ENCODE measurements around the gene PCDHGA10.
"Not testable (repeated sequence)": the region's sequence is repeated elsewhere in the genome, so short reads cannot be mapped to it uniquely, and the experiment has no call there.

PCDHGA10 gene

DNA sequence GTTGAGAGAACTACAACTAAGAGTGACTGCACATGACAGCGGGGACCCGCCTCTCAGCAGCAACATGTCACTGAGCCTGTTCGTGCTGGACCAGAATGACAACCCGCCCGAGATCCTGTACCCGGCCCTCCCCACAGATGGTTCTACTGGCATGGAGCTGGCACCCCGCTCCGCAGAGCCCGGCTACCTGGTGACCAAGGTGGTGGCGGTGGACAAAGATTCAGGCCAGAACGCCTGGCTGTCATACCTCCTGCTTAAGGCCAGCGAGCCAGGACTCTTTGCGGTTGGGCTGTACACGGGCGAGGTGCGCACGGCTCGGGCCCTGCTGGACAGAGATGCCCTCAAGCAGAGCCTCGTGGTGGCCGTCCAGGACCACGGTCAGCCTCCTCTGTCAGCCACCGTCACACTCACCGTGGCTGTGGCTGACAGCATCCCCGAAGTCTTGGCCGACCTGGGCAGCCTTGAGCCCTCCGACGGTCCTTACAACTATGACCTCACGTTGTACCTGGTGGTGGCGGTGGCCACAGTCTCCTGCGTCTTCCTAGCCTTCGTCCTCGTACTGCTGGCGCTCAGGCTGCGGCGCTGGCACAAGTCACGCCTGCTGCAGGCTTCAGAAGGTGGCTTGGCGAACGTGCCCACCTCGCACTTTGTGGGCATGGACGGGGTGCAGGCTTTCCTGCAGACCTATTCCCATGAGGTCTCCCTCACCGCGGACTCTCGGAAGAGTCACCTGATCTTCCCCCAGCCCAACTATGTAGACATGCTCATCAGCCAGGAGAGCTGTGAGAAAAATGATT, 28.1 kb upstream of the PCDHGA10 start:
- no peaks in the 10 kb centered on the region for H3K4me1 Mint-ChIP-seq (ENCODE audit: low read depth)
- no peak overlapping the region for H3K27ac Mint-ChIP-seq
- peaks cover 40% of the 10 kb centered on the region for H3K9me3 Mint-ChIP-seq
- peaks cover 35% of the 10 kb centered on the region for H3K27me3 Mint-ChIP-seq (ENCODE audit: low read depth)
- H3K4me3 Mint-ChIP-seq: no peak overlapping the region
- peaks cover 2% of the 10 kb centered on the region for H3K36me3 Mint-ChIP-seq (ENCODE audit: low read depth)

DNA sequence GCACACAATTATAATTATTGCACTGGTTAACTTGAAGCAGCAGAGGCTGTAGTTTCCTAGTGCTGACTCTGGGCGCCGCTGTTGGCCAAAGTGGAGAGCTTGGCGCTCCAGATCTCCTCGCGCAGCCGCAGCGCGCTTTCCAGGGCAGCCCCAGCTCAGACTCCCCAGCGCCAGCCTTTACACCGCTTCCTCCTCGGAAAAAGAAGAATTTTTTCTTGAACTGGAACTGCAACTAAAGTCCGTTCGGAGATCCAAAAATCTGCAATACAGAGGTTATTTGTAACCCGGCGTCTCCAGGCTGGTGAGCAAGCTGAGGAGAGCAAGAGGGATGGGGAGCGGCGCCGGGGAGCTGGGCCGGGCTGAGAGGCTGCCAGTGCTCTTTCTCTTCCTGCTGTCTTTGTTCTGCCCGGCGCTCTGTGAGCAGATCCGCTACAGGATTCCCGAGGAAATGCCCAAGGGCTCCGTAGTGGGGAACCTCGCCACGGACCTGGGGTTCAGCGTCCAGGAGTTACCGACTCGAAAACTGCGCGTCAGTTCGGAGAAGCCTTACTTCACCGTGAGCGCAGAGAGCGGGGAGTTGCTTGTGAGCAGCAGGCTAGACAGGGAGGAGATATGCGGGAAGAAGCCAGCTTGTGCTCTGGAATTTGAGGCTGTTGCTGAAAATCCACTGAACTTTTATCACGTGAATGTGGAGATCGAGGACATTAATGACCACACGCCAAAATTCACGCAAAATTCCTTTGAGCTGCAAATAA, 25.1 kb upstream of the PCDHGA10 start, which contains the start of gene PCDHGB4:
Gene PCDHGB4, plus strand, starts transcription at position 142 of the 755 bp plus-strand sequence. Its CDS starts 187 bp downstream, at position 329.
- Mint-ChIP-seq H3K9me3 (peaks cover 48% of the 10 kb centered on the region), H3K27me3 (ENCODE audit: low read depth) (peaks cover 28% of the 10 kb centered on the region)
- H3K4me1 Mint-ChIP-seq (ENCODE audit: low read depth); H3K27ac Mint-ChIP-seq; H3K4me3 Mint-ChIP-seq; H3K36me3 Mint-ChIP-seq (ENCODE audit: low read depth): not testable (repeated sequence)

DNA sequence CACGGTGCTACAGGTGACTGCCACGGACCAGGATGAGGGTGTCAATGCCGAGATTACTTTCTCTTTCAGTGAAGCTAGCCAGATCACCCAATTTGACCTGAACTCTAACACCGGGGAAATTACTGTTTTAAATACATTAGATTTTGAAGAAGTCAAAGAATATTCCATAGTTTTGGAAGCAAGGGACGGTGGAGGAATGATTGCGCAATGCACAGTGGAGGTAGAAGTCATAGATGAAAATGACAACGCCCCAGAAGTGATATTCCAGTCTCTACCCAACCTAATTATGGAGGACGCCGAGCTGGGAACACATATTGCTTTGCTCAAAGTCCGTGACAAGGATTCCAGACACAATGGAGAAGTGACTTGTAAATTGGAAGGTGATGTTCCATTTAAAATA, 24.1 kb upstream of the PCDHGA10 start:
- Mint-ChIP-seq H3K9me3 (peaks cover 48% of the 10 kb centered on the region), H3K36me3 (ENCODE audit: low read depth) (peaks cover 2% of the 10 kb centered on the region), H3K4me3 (no peak overlapping the region), H3K27ac (no peak overlapping the region), H3K27me3 (ENCODE audit: low read depth) (peaks cover 25% of the 10 kb centered on the region), H3K4me1 (ENCODE audit: low read depth) (no peaks in the 10 kb centered on the region)

DNA sequence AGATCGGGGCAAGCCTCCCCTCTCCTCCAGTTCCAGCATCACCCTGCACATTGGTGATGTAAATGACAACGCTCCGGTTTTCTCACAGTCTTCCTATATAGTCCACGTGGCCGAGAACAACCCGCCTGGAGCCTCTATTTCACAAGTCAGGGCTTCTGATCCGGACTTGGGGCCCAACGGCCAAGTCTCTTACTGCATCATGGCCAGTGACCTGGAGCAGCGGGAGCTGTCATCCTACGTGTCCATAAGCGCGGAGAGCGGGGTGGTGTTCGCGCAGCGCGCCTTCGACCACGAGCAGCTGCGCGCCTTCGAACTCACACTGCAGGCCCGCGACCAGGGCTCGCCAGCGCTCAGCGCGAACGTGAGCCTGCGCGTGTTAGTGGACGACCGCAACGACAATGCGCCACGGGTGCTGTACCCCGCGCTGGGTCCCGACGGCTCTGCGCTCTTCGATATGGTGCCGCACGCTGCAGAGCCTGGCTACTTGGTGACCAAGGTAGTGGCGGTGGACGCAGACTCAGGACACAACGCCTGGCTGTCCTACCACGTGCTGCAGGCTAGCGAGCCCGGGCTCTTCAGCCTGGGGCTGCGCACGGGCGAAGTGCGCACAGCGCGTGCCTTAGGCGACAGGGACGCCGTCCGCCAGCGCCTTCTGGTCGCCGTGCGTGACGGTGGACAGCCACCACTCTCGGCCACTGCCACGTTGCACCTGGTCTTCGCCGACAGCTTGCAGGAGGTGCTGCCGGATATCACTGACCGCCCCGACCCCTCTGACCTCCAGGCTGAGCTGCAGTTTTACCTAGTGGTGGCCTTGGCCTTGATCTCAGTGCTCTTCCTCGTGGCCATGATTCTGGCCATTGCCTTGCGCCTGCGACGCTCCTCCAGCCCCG, 23.4 kb upstream of the PCDHGA10 start:
- Mint-ChIP-seq H3K36me3 (ENCODE audit: low read depth) (peaks cover 2% of the 10 kb centered on the region), H3K27ac (no peak overlapping the region), H3K27me3 (ENCODE audit: low read depth) (peaks cover 31% of the 10 kb centered on the region), H3K4me1 (ENCODE audit: low read depth) (no peaks in the 10 kb centered on the region), H3K4me3 (no peak overlapping the region), H3K9me3 (peaks cover 48% of the 10 kb centered on the region)

DNA sequence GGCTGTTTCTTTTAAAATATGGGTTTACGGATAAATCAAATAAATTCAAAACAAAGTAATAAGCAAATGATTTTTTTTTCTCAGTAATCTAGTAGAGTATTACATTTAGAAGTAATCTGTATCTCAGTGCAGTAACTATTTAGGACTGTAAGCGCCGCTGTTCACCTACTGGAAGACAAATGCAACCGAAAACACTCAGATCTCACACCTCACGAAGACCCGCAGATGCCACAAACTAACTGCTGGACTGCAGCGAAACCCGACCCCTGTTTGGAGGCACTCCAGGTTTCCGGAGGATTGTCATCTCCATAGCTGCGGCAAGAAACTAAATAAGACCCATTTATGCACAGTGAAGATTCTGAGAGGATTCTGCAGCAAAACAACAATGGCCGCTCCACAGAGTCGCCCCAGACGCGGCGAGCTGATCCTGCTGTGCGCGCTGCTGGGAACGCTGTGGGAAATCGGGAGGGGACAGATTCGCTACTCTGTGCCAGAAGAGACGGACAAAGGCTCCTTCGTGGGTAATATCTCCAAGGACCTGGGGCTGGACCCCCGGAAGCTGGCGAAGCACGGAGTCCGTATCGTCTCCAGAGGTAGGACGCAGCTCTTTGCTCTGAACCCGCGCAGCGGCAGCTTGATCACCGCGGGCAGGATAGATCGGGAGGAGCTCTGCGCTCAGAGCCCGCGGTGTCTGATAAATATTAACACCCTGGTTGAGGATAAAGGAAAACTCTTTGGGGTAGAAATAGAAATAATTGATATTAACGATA, 20.2 kb upstream of the PCDHGA10 start, which contains the start of gene PCDHGA8:
Gene PCDHGA8, plus strand, starts transcription at position 205 of the 770 bp plus-strand sequence. Its CDS starts 181 bp downstream, at position 386.
- H3K27me3 Mint-ChIP-seq (ENCODE audit: low read depth): peaks cover 26% of the 10 kb centered on the region
- H3K4me1 Mint-ChIP-seq (ENCODE audit: low read depth): no peaks in the 10 kb centered on the region
- no peak within 1 kb of the TSS for H3K4me3 Mint-ChIP-seq
- H3K36me3 Mint-ChIP-seq (ENCODE audit: low read depth): peaks cover 2% of the 10 kb centered on the region
- peaks cover 45% of the 10 kb centered on the region for H3K9me3 Mint-ChIP-seq
- no peak within 1 kb of the TSS for H3K27ac Mint-ChIP-seq

DNA sequence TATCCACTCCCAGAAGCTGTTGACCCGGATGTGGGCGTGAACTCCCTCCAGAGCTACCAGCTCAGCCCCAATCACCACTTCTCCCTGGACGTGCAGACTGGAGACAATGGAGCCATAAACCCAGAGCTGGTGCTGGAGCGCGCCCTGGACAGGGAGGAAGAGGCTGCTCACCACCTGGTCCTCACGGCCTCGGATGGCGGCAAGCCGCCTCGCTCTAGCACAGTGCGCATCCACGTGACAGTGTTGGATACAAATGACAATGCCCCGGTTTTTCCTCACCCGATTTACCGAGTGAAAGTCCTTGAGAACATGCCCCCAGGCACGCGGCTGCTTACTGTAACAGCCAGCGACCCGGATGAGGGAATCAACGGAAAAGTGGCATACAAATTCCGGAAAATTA, 19.5 kb upstream of the PCDHGA10 start:
- Mint-ChIP-seq H3K4me1 (ENCODE audit: low read depth) (no peaks in the 10 kb centered on the region), H3K9me3 (peaks cover 45% of the 10 kb centered on the region), H3K27me3 (ENCODE audit: low read depth) (peaks cover 25% of the 10 kb centered on the region), H3K27ac (no peak overlapping the region), H3K4me3 (no peak overlapping the region), H3K36me3 (ENCODE audit: low read depth) (peaks cover 2% of the 10 kb centered on the region)

DNA sequence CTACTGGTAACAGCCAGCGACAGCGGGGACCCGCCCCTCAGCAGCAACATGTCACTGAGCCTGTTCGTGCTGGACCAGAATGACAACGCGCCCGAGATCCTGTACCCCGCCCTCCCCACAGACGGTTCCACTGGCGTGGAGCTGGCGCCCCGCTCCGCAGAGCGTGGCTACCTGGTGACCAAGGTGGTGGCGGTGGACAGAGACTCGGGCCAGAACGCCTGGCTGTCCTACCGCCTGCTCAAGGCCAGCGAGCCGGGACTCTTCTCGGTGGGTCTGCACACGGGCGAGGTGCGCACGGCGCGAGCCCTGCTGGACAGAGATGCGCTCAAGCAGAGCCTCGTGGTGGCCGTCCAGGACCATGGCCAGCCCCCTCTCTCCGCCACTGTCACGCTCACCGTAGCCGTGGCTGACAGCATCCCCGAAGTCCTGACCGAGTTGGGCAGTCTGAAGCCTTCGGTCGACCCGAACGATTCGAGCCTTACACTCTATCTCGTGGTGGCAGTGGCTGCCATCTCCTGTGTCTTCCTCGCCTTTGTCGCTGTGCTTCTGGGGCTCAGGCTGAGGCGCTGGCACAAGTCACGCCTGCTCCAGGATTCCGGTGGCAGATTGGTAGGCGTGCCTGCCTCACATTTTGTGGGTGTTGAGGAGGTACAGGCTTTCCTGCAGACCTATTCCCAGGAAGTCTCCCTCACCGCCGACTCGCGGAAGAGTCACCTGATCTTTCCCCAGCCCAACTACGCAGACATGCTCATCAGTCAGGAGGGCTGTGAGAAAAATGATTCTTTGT, 18.2 kb upstream of the PCDHGA10 start:
- H3K9me3 Mint-ChIP-seq: peaks cover 39% of the 10 kb centered on the region

DNA sequence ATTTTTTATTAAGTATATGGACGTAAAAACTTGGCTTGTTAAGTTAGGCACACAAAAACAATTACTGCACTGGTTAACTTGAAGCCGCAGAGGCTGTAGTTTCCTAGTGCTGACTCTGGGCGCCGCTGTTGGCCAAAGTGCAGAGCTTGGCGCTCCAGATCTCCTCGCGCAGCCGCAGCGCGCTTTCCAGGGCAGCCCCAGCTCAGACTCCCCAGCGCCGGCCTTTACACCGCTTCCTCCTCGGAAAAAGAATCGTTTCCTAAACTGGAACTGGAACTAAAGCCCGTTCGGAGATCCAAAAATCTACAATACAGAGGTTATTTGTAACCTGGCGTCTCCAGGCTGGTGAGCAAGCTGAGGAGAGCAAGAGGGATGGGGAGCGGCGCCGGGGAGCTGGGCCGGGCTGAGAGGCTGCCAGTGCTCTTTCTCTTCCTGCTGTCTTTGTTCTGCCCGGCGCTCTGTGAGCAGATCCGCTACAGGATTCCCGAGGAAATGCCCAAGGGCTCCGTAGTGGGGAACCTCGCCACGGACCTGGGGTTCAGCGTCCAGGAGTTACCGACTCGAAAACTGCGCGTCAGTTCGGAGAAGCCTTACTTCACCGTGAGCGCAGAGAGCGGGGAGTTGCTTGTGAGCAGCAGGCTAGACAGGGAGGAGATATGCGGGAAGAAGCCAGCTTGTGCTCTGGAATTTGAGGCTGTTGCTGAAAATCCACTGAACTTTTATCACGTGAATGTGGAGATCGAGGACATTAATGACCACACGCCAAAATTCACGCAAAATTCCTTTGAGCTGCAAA, 14.8 kb upstream of the PCDHGA10 start, which contains the start of gene PCDHGB5:
Gene PCDHGB5, plus strand, starts transcription at position 192 of the 796 bp plus-strand sequence. Its CDS starts 181 bp downstream, at position 373.
- H3K27ac Mint-ChIP-seq: not testable (repeated sequence)
- peaks cover 29% of the 10 kb centered on the region for H3K9me3 Mint-ChIP-seq

More for the DNA sequence above, 18.2 kb upstream of the PCDHGA10 start:
- H3K4me1 Mint-ChIP-seq (ENCODE audit: low read depth); H3K4me3 Mint-ChIP-seq; H3K36me3 Mint-ChIP-seq (ENCODE audit: low read depth): not testable (repeated sequence)
- peak overlapping the region; percentile 55 for H3K27ac Mint-ChIP-seq
- H3K27me3 Mint-ChIP-seq (ENCODE audit: low read depth): peaks cover 30% of the 10 kb centered on the region

DNA sequence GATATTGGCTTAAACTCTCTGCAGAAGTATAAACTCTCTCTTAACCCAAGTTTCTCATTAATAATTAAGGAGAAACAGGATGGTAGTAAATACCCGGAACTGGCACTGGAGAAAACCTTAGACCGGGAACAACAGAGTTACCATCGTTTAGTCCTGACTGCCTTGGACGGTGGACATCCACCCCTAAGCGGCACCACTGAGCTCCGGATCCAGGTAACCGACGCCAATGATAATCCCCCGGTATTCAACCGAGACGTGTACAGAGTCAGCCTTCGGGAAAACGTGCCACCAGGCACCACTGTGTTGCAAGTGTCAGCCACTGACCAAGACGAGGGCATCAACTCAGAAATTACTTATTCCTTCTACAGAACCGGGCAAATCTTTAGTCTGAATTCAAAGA, 14.2 kb upstream of the PCDHGA10 start:
- Mint-ChIP-seq H3K4me3 (no peak overlapping the region), H3K9me3 (peaks cover 23% of the 10 kb centered on the region), H3K27me3 (ENCODE audit: low read depth) (peaks cover 42% of the 10 kb centered on the region), H3K27ac (no peak overlapping the region), H3K36me3 (ENCODE audit: low read depth) (peaks cover 3% of the 10 kb centered on the region), H3K4me1 (ENCODE audit: low read depth) (no peaks in the 10 kb centered on the region)

More for the DNA sequence above, 14.8 kb upstream of the PCDHGA10 start, which contains the start of gene PCDHGB5:
- Mint-ChIP-seq H3K27me3 (ENCODE audit: low read depth) (peaks cover 39% of the 10 kb centered on the region), H3K4me3 (peak within 1 kb of the TSS; percentile 58)
- not testable (repeated sequence) for H3K4me1 Mint-ChIP-seq (ENCODE audit: low read depth); H3K36me3 Mint-ChIP-seq (ENCODE audit: low read depth)

DNA sequence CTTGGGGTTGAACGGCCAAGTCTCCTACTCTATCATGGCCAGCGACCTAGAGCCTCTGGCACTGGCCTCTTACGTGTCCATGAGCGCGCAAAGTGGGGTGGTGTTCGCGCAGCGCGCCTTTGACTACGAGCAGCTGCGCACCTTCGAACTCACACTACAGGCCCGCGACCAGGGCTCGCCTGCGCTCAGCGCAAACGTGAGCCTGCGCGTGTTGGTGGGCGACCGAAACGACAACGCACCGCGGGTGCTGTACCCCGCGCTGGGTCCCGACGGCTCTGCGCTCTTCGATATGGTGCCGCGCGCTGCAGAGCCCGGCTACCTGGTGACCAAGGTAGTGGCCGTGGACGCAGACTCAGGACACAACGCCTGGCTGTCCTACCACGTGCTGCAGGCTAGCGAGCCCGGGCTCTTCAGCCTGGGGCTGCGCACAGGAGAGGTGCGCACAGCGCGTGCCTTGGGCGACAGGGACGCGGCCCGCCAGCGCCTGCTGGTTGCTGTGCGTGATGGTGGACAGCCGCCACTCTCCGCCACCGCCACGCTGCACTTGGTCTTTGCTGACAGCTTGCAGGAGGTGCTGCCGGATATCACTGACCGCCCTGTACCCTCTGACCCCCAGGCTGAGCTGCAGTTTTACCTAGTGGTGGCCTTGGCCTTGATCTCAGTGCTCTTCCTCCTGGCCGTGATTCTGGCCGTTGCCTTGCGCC, 13.1 kb upstream of the PCDHGA10 start:
- Mint-ChIP-seq H3K27ac (no peak overlapping the region), H3K4me1 (ENCODE audit: low read depth) (no peaks in the 10 kb centered on the region), H3K36me3 (ENCODE audit: low read depth) (peaks cover 3% of the 10 kb centered on the region), H3K4me3 (no peak overlapping the region), H3K27me3 (ENCODE audit: low read depth) (peaks cover 39% of the 10 kb centered on the region), H3K9me3 (peaks cover 16% of the 10 kb centered on the region)

DNA sequence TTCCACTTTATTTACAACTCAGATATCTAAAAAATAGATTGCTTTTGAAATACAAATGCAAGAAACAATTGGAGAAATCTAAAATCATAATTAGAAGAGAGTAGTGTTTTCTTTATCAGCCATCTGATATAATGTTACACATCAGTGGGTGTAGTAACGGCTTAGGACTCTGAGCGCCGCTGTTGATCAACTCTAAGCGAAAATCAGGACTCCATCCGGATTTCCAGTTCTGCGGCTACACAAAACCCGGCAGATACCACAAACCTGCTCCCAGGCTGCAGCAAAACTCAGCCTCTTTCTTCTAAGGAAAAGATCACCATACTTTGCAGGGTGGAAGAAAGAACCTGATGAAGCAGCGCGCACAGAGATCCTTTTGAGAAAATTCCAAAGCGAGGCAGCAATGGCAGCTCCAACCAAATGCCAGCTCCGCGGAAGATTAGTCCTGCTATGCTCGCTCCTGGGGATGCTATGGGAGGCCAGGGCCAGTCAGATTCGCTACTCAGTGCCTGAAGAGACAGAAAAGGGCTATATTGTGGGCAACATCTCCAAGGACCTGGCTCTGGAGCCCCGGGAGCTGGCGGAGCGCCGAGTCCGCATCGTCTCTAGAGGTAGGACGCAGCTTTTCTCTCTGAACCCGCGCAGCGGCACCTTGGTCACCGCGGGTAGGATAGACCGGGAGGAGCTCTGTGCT, 10.1 kb upstream of the PCDHGA10 start, which contains the start of gene PCDHGA9:
Gene PCDHGA9, plus strand, starts transcription at position 226 of the 691 bp plus-strand sequence. Its CDS starts 175 bp downstream, at position 401.
- Mint-ChIP-seq H3K27me3 (ENCODE audit: low read depth) (peaks cover 43% of the 10 kb centered on the region), H3K4me3 (no peak within 1 kb of the TSS), H3K27ac (no peak within 1 kb of the TSS)

More for the DNA sequence above, 10.1 kb upstream of the PCDHGA10 start, which contains the start of gene PCDHGA9:
- H3K36me3 Mint-ChIP-seq (ENCODE audit: low read depth): peaks cover 3% of the 10 kb centered on the region
- no peaks in the 10 kb centered on the region for H3K4me1 Mint-ChIP-seq (ENCODE audit: low read depth)
- peaks cover 15% of the 10 kb centered on the region for H3K9me3 Mint-ChIP-seq
